Mammary epithelial cell (primary cell): ENCODE results near the gene POLR2J.

Source experiments
- CTCF ChIP-seq, 2 donors: IDR thresholded peaks in 1 of 2; conservative IDR thresholded peaks in 1 of 2; 2 replicates each; pipeline ENCODE4 v1.5.1; 2011 to 2012; ENCODE audit warnings: inconsistent platforms in 2 of 2, low read length in 2 of 2, mild to moderate bottlenecking in 2 of 2, control low read depth in 1 of 2, low read depth in 1 of 2; ENCODE audit not compliant: insufficient read depth in 1 of 2; ENCODE audit errors: extremely low read depth in 1 of 2
- EZH2 ChIP-seq: IDR thresholded peaks from 2 replicates; pipeline ENCODE4 v1.6.1; 2012; ENCODE audit warnings: low read length, inconsistent platforms, borderline replicate concordance

GRCh38 chr7:102453319-102453718 is 25.4 kb downstream of the POLR2J start:
- TF ChIP-seq CTCF (conservative IDR thresholded peaks at IDR 0.05 in 1 of 2, IDR thresholded peaks at IDR 0.05 in 1 of 2; ENCODE audit: extremely low read depth in 1 of 2, insufficient read depth in 1 of 2, low read depth in 1 of 2, low read length in 2 of 2) (no peak), EZH2 (no peak)
